Kidney tubule cell (primary cell): ENCODE data around the gene INPP5A.
A peak's percentile ranks its signal among the peaks of the same experiment; 100 is the strongest.

Experiments used
- DNase-seq: peaks from one replicate; pipeline ENCODE4 v3.0.0-alpha.2; 2018; ENCODE audit warnings: low spot score

INPP5A gene

GRCh38 chr10:132614431-132615340 lies 77.1 kb downstream of the INPP5A start:
- no peak for DNase-seq

- DNase-seq = no peak
Observed at GRCh38 chr10:132615341-132616169, 78.0 kb downstream of the INPP5A start.

- DNase-seq = no peak
Observed at GRCh38 chr10:132616170-132616995, 78.8 kb downstream of the INPP5A start.

- DNase-seq = no peak
Observed at GRCh38 chr10:132616996-132617736, 79.6 kb downstream of the INPP5A start.

GRCh38 chr10:132617737-132618052 lies 80.1 kb downstream of the INPP5A start:
- no peak for DNase-seq

- DNase-seq = no peak
Observed at GRCh38 chr10:132618158-132618919, 80.8 kb downstream of the INPP5A start.

GRCh38 chr10:132619927-132620326 lies 82.3 kb downstream of the INPP5A start:
- no peak for DNase-seq

GRCh38 chr10:132624061-132624846 lies 86.7 kb downstream of the INPP5A start:
- DNase-seq = no peak

GRCh38 chr10:132624847-132625471 lies 87.4 kb downstream of the INPP5A start:
- DNase-seq = no peak

GRCh38 chr10:132626019-132626760 lies 88.6 kb downstream of the INPP5A start:
- DNase-seq = no peak

- no peak for DNase-seq
Observed at GRCh38 chr10:132626761-132627665, 89.4 kb downstream of the INPP5A start.

GRCh38 chr10:132627666-132628531 lies 90.3 kb downstream of the INPP5A start:
- DNase-seq = peak; percentile 33

GRCh38 chr10:132628966-132629900 lies 91.6 kb downstream of the INPP5A start:
- no peak for DNase-seq

GRCh38 chr10:132630156-132630555 lies 92.6 kb downstream of the INPP5A start:
- no peak for DNase-seq

- no peak for DNase-seq
Observed at GRCh38 chr10:132630666-132631337, 93.2 kb downstream of the INPP5A start.
